Suprapubic skin (tissue), 4 donors: ENCODE measurements around the gene ZMAT5. TPM values are rescaled to one million over a fixed set of nuclear protein-coding genes. Genes with fewer than 3 reads are reported as not detected.

Experiments used
- DNase-seq, 2 donors: peaks; one replicate each; pipeline ENCODE4 v3.0.0-alpha.2; 2019; ENCODE audit warnings: low spot score in 2 of 2
- H3K27ac ChIP-seq: fragments of 200-600 bp; sonication (generic); one replicate; pipeline ENCODE4 v1.5.1; 2019
- H3K27me3 ChIP-seq: fragments of 200-600 bp; sonication (generic); one replicate; pipeline ENCODE4 v1.5.1; 2019
- H3K36me3 ChIP-seq: fragments of 200-600 bp; sonication (generic); one replicate; pipeline ENCODE4 v1.5.1; 2019
- H3K4me1 ChIP-seq: fragments of 200-600 bp; sonication (generic); one replicate; pipeline ENCODE4 v1.5.1; 2019
- H3K4me3 ChIP-seq: fragments of 200-600 bp; sonication (generic); one replicate; pipeline ENCODE4 v1.5.1; 2019; ENCODE audit warnings: mild to moderate bottlenecking
- H3K9me3 ChIP-seq: fragments of 200-600 bp; sonication (generic); one replicate; pipeline ENCODE4 v1.5.1; 2019
- EP300 ChIP-seq: sonication (generic); formaldehyde crosslinking; IDR thresholded peaks from one replicate; pipeline ENCODE4 v1.6.1; 2017; ENCODE audit warnings: antibody characterized with exemption
- POLR2A ChIP-seq, 2 donors: fragments of 450-650 bp; IDR thresholded peaks; one replicate each; pipeline ENCODE4 v1.6.1; 2017; ENCODE audit warnings: antibody characterized with exemption in 2 of 2, mild to moderate bottlenecking in 2 of 2, moderate library complexity in 2 of 2
- POLR2AphosphoS5 ChIP-seq, 3 donors: sonication (generic); formaldehyde crosslinking; IDR thresholded peaks; one replicate each; pipeline ENCODE4 v1.6.1; 2017; ENCODE audit warnings: antibody characterized with exemption in 3 of 3
- WGBS: methylation state at CpG from one replicate; pipeline ENCODE4 v1.1.5; 2018; 5-methylcytosine and 5-hydroxymethylcytosine counted together
- total RNA-seq, 4 donors: library from RNA; depleted of rRNA; stranded (reverse); fragments of >200 nt; gene quantifications; one replicate each; pipeline ENCODE4 v1.1.0, GENCODE V29; 2016
- TF ChIP-seq, protein P1 (sequence below), 2 donors: fragments of 200-600 bp in 1 of 2; fragments of 450-650 bp in 1 of 2; sonication (generic) in 1 of 2; IDR thresholded peaks; one replicate each; pipeline ENCODE4 v1.5.1; 2016 to 2019; ENCODE audit warnings: antibody characterized with exemption in 2 of 2, mild to moderate bottlenecking in 1 of 2, moderate library complexity in 1 of 2

ZMAT5 gene
- total RNA-seq, 4 donors from 2014 or later: 16.3 to 28.2 (median 23.1) TPM

- no peak for DNase-seq
- Histone ChIP-seq H3K36me3 (peaks cover 91% of the 10 kb centered on the region), H3K27ac (no peak overlapping the region), H3K4me1 (peaks cover 3% of the 10 kb centered on the region), H3K9me3 (no peaks in the 10 kb centered on the region), H3K4me3 (no peak overlapping the region), H3K27me3 (no peaks in the 10 kb centered on the region)
- TF ChIP-seq POLR2A (IDR thresholded peaks at IDR 0.05) (no peak), POLR2AphosphoS5 (IDR thresholded peaks at IDR 0.05) (no peak), EP300 (no peak)
- TF ChIP-seq, protein P1, sequence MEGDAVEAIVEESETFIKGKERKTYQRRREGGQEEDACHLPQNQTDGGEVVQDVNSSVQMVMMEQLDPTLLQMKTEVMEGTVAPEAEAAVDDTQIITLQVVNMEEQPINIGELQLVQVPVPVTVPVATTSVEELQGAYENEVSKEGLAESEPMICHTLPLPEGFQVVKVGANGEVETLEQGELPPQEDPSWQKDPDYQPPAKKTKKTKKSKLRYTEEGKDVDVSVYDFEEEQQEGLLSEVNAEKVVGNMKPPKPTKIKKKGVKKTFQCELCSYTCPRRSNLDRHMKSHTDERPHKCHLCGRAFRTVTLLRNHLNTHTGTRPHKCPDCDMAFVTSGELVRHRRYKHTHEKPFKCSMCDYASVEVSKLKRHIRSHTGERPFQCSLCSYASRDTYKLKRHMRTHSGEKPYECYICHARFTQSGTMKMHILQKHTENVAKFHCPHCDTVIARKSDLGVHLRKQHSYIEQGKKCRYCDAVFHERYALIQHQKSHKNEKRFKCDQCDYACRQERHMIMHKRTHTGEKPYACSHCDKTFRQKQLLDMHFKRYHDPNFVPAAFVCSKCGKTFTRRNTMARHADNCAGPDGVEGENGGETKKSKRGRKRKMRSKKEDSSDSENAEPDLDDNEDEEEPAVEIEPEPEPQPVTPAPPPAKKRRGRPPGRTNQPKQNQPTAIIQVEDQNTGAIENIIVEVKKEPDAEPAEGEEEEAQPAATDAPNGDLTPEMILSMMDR (IDR thresholded peaks at IDR 0.05): no peak
- 93% methylated on average over 2 of the region's 2 CpGs for WGBS
These were observed 38.2 kb upstream of the ZMAT5 start for GRCh38 chr22:29804985-29805384.

DNA sequence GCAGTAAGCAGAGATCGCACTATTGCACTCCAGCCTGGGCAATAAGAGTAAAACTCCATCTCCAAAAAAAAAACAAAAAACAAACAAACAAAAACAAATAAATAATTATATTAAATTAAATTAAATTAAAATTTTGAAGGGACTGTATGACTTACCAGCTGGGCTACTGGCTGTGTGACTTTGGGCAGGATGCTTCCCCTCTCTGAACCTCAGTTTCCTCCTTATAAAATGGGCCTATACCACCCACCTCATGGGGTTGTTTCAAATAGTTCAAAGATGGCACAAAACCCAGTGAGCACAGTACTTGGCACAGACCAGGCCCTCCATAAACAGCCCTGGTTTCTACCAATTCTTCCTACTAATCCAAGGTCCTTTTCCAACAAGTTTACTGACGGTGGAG lies 36.4 kb upstream of the ZMAT5 start:
- TF ChIP-seq POLR2A (IDR thresholded peaks at IDR 0.05): no peak
- no peak for TF ChIP-seq EP300
- TF ChIP-seq, protein P1 (IDR thresholded peaks at IDR 0.05): no peak
- TF ChIP-seq POLR2AphosphoS5 (IDR thresholded peaks at IDR 0.05): no peak
- no peak overlapping the region for H3K4me3 ChIP-seq
- DNase-seq: no peak
- H3K36me3 ChIP-seq: peaks cover 87% of the 10 kb centered on the region
- peaks cover 21% of the 10 kb centered on the region for H3K4me1 ChIP-seq
- H3K27me3 ChIP-seq: no peaks in the 10 kb centered on the region
- H3K27ac ChIP-seq: no peak overlapping the region
- no peaks in the 10 kb centered on the region for H3K9me3 ChIP-seq
- 92% methylated on average over 2 of the region's 2 CpGs for WGBS

GRCh38 chr22:29801796-29802195 lies 35.0 kb upstream of the ZMAT5 start:
- Histone ChIP-seq H3K27ac (no peak overlapping the region), H3K27me3 (no peaks in the 10 kb centered on the region), H3K4me1 (peaks cover 28% of the 10 kb centered on the region), H3K36me3 (peaks cover 82% of the 10 kb centered on the region), H3K9me3 (no peaks in the 10 kb centered on the region), H3K4me3 (no peak overlapping the region)
- 77% methylated on average over 6 of the region's 8 CpGs for WGBS
- DNase-seq: no peak
- TF ChIP-seq POLR2AphosphoS5 (IDR thresholded peaks at IDR 0.05) (no peak), POLR2A (IDR thresholded peaks at IDR 0.05) (no peak), EP300 (no peak)
- TF ChIP-seq, protein P1 (IDR thresholded peaks at IDR 0.05): no peak

DNA sequence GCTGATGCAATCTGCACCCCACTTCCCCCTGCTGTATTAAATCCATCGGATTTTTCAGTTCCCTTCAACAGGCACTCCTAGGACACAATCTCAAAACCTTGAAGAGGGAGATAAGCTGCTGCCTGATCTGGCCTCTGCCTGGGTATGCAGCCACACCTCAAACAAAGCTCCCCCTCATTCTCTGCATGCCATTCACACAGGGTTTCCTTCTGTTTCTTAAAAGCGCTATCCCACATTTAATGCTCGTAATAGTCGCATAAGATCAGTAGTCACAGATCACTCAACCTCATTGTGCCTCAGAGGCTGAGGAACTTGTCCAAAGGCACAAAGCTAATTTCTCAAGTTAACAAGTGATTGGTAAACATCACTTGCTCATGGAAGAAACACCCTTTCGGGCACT lies 34.3 kb upstream of the ZMAT5 start:
- no peak for TF ChIP-seq POLR2A (IDR thresholded peaks at IDR 0.05)
- TF ChIP-seq, protein P1 (IDR thresholded peaks at IDR 0.05): no peak
- TF ChIP-seq EP300: no peak
- TF ChIP-seq POLR2AphosphoS5 (IDR thresholded peaks at IDR 0.05): no peak
- Histone ChIP-seq H3K27me3 (no peaks in the 10 kb centered on the region), H3K36me3 (peaks cover 80% of the 10 kb centered on the region), H3K4me1 (peaks cover 28% of the 10 kb centered on the region), H3K9me3 (no peaks in the 10 kb centered on the region), H3K4me3 (no peak overlapping the region), H3K27ac (no peak overlapping the region)
- DNase-seq: no peak
- WGBS: 90% methylated on average over 5 of the region's 5 CpGs

- DNase-seq: peak; percentile 95
- no peaks in the 10 kb centered on the region for H3K27me3 ChIP-seq
- peaks cover 74% of the 10 kb centered on the region for H3K36me3 ChIP-seq
- 36% methylated on average over 3 of the region's 8 CpGs for WGBS
- H3K4me1 ChIP-seq: peaks cover 28% of the 10 kb centered on the region
- peak overlapping the region; percentile 79 for H3K27ac ChIP-seq
- TF ChIP-seq POLR2A (IDR thresholded peaks at IDR 0.05): no peak
- TF ChIP-seq EP300: no peak
- peak; percentile 9 to 89 (median 82) for TF ChIP-seq POLR2AphosphoS5 (IDR thresholded peaks at IDR 0.05)
- TF ChIP-seq, protein P1 (IDR thresholded peaks at IDR 0.05): no peak
- no peak overlapping the region for H3K4me3 ChIP-seq
- H3K9me3 ChIP-seq: no peaks in the 10 kb centered on the region
These were observed 32.4 kb upstream of the ZMAT5 start for GRCh38 chr22:29799217-29799680.
